ENCODE data around the gene SPATA13. TPM values are rescaled to one million over a fixed set of nuclear protein-coding genes. Genes with fewer than 3 reads are reported as not detected.
"Not testable (repeated sequence)": the region's sequence is repeated elsewhere in the genome, so short reads cannot be mapped to it uniquely, and the experiment has no call there.

Gene SPATA13
- total RNA-seq, 3 donors from 2014 or later (not counting 1 experiment from before 2014, with no cell fraction given), result 108 to 141 (median 141) TPM

DNA sequence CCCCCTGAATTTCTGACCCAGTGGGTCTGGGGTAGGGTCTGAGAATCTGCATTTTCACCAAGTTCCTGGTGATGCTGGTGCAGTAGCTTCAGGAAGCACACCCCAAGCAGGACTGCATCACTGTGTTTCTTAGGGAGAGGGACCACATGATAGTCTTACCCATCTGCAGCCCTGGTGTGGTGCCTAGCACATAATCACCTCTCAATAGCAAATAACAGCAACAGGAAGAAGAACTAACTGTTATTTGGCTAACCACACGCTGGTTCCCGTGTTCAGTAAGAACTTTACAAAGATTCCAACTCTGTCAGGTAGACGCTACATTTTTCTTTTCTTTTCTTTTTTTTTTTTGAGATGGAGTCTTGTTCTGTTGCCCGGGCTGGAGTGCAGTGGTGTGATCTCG, 41.9 kb upstream of the SPATA13 start:
- ATAC-seq, result no peak
- no peak overlapping the region for H3K4me3 ChIP-seq (ENCODE audit: low read length)
- H3K27ac Mint-ChIP-seq, result no peak overlapping the region
- H3K4me3 Mint-ChIP-seq, result no peak overlapping the region
- H3K4me1 ChIP-seq (ENCODE audit: control insufficient read depth, insufficient read depth, low read length), result no peaks in the 10 kb centered on the region
- TF ChIP-seq, protein P1, sequence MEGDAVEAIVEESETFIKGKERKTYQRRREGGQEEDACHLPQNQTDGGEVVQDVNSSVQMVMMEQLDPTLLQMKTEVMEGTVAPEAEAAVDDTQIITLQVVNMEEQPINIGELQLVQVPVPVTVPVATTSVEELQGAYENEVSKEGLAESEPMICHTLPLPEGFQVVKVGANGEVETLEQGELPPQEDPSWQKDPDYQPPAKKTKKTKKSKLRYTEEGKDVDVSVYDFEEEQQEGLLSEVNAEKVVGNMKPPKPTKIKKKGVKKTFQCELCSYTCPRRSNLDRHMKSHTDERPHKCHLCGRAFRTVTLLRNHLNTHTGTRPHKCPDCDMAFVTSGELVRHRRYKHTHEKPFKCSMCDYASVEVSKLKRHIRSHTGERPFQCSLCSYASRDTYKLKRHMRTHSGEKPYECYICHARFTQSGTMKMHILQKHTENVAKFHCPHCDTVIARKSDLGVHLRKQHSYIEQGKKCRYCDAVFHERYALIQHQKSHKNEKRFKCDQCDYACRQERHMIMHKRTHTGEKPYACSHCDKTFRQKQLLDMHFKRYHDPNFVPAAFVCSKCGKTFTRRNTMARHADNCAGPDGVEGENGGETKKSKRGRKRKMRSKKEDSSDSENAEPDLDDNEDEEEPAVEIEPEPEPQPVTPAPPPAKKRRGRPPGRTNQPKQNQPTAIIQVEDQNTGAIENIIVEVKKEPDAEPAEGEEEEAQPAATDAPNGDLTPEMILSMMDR (IDR thresholded peaks at IDR 0.05), result no peak
- H3K36me3 Mint-ChIP-seq, result no peaks in the 10 kb centered on the region
- H3K27ac ChIP-seq (ENCODE audit: low read length), result no peak overlapping the region
- H3K4me1 Mint-ChIP-seq, result peaks cover 0 to 5% of the 10 kb centered on the region in 2 donors
- no peaks in the 10 kb centered on the region for H3K27me3 ChIP-seq (ENCODE audit: control insufficient read depth, insufficient read depth, low read length)
- H3K36me3 ChIP-seq (ENCODE audit: control insufficient read depth, insufficient read depth, low read length), result no peaks in the 10 kb centered on the region
- DNase-seq, result no peak
- 73% methylated on average over 5 of the region's 5 CpGs for WGBS (ENCODE audit: insufficient coverage)
- intact Hi-C loops (cut with micrococcal nuclease), result no loop called here
- H3K9me3 ChIP-seq (ENCODE audit: control insufficient read depth, insufficient read depth, low read length), result no peaks in the 10 kb centered on the region
- peaks cover 3 to 8% of the 10 kb centered on the region in 2 donors for H3K27me3 Mint-ChIP-seq (ENCODE audit: low read depth in 2 of 2)
- H3K9me3 Mint-ChIP-seq, result no peaks in the 10 kb centered on the region

DNA sequence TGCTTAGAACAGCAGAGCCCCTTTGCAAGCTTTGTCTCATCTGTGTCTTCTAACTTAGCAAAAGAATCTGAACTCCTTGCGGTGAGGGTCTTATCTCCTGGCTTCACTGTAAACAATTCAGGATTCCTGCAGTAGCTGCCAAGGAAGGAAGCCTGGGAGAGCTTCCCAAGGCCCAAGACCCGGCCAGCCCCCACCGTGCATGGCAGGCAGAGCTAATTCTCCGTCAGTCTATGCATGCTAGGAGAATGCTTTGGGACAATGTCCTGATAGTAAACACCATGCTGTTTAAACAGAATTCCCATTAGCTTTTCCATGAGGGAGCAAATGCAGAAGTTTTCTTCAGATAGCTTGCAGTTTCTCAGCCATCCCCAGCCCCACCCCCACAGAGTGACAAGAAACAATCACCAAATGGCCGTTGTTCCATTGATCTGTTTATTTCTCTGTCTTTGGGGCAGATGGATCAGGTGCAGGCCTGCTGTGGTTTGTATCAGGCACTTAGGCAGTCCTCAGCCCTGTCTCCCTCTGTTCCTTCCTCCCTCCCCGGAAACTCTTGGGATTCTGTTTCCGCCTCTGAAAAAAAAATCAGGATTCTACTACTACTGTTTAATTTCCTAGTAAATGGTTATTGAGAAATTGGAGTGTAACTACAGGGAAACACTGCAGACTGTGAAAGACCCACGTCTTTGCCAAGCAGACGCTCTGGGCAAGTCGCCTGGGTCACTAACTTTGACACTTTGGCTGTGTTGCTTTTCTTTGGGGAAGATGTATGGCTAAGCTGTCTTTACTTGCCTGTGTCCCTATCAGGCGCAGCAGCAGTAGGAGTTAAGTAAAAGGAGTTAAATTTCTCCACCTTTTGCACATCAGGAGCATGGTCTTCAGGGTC, 40.7 kb upstream of the SPATA13 start:
- Histone ChIP-seq H3K4me3 (ENCODE audit: low read length) (no peak overlapping the region), H3K9me3 (ENCODE audit: control insufficient read depth, insufficient read depth, low read length) (no peaks in the 10 kb centered on the region), H3K4me1 (ENCODE audit: control insufficient read depth, insufficient read depth, low read length) (no peaks in the 10 kb centered on the region), H3K27me3 (ENCODE audit: control insufficient read depth, insufficient read depth, low read length) (no peaks in the 10 kb centered on the region), H3K27ac (ENCODE audit: low read length) (no peak overlapping the region), H3K36me3 (ENCODE audit: control insufficient read depth, insufficient read depth, low read length) (no peaks in the 10 kb centered on the region)
- Mint-ChIP-seq H3K4me3 (no peak overlapping the region), H3K27me3 (ENCODE audit: low read depth in 2 of 2) (peaks cover 3 to 8% of the 10 kb centered on the region in 2 donors), H3K9me3 (no peaks in the 10 kb centered on the region), H3K36me3 (no peaks in the 10 kb centered on the region), H3K4me1 (peaks cover 0 to 6% of the 10 kb centered on the region in 2 donors), H3K27ac (no peak overlapping the region)
- DNase-seq (no peak), ATAC-seq (no peak)
- TF ChIP-seq, protein P1 (IDR thresholded peaks at IDR 0.05), result no peak
- WGBS (ENCODE audit: insufficient coverage), result 87% methylated on average over 9 of the region's 11 CpGs
- intact Hi-C loops (cut with micrococcal nuclease), result no loop called here

DNA sequence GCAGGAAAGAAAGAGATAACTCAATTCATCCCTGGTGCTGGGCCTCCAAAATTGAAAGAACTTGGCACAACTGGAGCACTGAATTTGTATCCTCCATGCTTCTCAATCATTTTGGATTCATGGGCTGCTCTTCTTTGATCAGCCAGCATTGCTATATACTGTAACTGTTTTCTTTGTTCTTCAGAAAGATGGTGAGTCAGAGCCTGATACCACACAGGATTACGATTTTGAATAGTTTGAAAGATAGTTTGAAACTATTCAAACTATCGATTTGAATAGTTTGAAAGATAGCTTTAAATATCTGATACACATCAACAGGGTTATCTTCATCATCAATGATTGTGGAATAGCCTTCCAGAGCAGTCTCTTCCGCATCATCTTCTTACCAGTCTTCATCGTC, 38.5 kb upstream of the SPATA13 start:
- not testable (repeated sequence) for H3K27ac Mint-ChIP-seq, ATAC-seq

DNA sequence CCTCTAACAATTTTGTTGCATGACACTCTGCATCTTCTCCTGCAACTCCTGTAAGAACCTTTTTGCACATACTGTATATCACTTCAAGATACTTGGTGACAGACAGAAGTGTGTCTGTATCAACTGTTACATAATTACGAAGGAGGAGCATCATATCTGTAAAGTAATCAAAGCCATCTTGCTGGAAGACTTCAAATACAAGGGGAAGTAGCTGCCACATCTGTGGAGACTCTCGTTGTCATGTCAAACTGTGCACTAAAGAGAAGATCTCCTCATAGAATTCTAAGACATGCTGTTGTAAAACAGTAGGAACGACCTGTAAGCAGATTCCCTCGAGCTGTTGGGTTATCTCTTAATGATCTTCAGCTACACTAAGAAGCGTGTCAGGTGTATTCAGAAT, 38.0 kb upstream of the SPATA13 start:
- H3K4me1 Mint-ChIP-seq, result peaks cover 0 to 14% of the 10 kb centered on the region in 2 donors
- no peak overlapping the region for H3K4me3 ChIP-seq (ENCODE audit: low read length)
- peaks cover 3 to 18% of the 10 kb centered on the region in 2 donors for H3K27me3 Mint-ChIP-seq (ENCODE audit: low read depth in 2 of 2)
- H3K27ac ChIP-seq (ENCODE audit: low read length), result no peak overlapping the region
- TF ChIP-seq, protein P1 (IDR thresholded peaks at IDR 0.05), result no peak
- no peak for ATAC-seq
- no peaks in the 10 kb centered on the region for H3K9me3 Mint-ChIP-seq
- H3K4me3 Mint-ChIP-seq, result no peak overlapping the region
- H3K36me3 Mint-ChIP-seq, result no peaks in the 10 kb centered on the region
- 78% methylated on average over 5 of the region's 5 CpGs for WGBS (ENCODE audit: insufficient coverage)
- no peaks in the 10 kb centered on the region for H3K27me3 ChIP-seq (ENCODE audit: control insufficient read depth, insufficient read depth, low read length)
- H3K4me1 ChIP-seq (ENCODE audit: control insufficient read depth, insufficient read depth, low read length), result no peaks in the 10 kb centered on the region
- H3K27ac Mint-ChIP-seq, result no peak overlapping the region
- DNase-seq, result no peak
- H3K36me3 ChIP-seq (ENCODE audit: control insufficient read depth, insufficient read depth, low read length), result no peaks in the 10 kb centered on the region
- intact Hi-C loops (cut with micrococcal nuclease), result no loop called here
- H3K9me3 ChIP-seq (ENCODE audit: control insufficient read depth, insufficient read depth, low read length), result no peaks in the 10 kb centered on the region

More for the DNA sequence above, 38.5 kb upstream of the SPATA13 start:
- H3K27me3 ChIP-seq (ENCODE audit: control insufficient read depth, insufficient read depth, low read length); H3K36me3 ChIP-seq (ENCODE audit: control insufficient read depth, insufficient read depth, low read length); H3K4me1 ChIP-seq (ENCODE audit: control insufficient read depth, insufficient read depth, low read length); DNase-seq; H3K9me3 ChIP-seq (ENCODE audit: control insufficient read depth, insufficient read depth, low read length); intact Hi-C loops (cut with micrococcal nuclease); H3K9me3 Mint-ChIP-seq; H3K36me3 Mint-ChIP-seq; H3K27ac ChIP-seq (ENCODE audit: low read length); H3K4me3 Mint-ChIP-seq; H3K4me3 ChIP-seq (ENCODE audit: low read length): not testable (repeated sequence)
- 84% methylated on average over 4 of the region's 4 CpGs for WGBS (ENCODE audit: insufficient coverage)
- peaks cover 3 to 18% of the 10 kb centered on the region in 2 donors for H3K27me3 Mint-ChIP-seq (ENCODE audit: low read depth in 2 of 2)
- peaks cover 0 to 13% of the 10 kb centered on the region in 2 donors for H3K4me1 Mint-ChIP-seq

Measured in natural killer cell (primary cell).